ENCODE results near the gene SORBS2.

Gene SORBS2

DNA sequence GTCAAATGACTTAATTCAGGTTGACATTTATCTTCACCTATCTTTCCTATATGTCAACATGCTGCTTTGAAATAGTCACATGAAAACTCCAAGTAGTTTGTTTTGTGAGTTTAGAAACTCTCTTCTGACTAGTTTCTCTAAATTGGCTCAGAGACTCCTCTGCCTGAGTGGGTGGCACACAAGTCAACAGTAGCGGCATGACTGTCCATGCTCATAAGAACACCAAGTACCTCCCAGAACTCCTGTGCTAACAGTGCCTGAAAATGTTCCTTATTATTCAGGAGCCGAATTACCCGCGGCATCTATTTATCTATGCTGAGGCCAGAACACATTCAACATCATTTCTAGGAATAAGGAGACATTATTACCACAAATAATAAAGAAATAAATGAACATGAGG is 116.3 kb downstream of the SORBS2 start:
- Histone ChIP-seq H3K27me3 (ENCODE audit: insufficient read depth, low read length, poor library complexity) (no peaks in the 10 kb centered on the region), H3K79me2 (ENCODE audit: insufficient read depth, low read length) (no peaks in the 10 kb centered on the region), H4K20me1 (ENCODE audit: insufficient read depth, low read length) (no peaks in the 10 kb centered on the region), H3K9me3 (ENCODE audit: insufficient read depth, low read length, severe bottlenecking) (no peaks in the 10 kb centered on the region), H3K4me1 (ENCODE audit: insufficient read depth, low read length) (no peaks in the 10 kb centered on the region), H3K36me3 (ENCODE audit: insufficient read depth, low read length) (no peaks in the 10 kb centered on the region), H2AFZ (ENCODE audit: low read depth, low read length) (no peak overlapping the region), H3K4me2 (ENCODE audit: insufficient read depth, low read length) (no peak overlapping the region), H3K4me3 (ENCODE audit: low read depth in 1 of 2, low read length in 2 of 2) (no peak overlapping the region), H3K9ac (ENCODE audit: low read depth, low read length) (no peak overlapping the region), H3K27ac (ENCODE audit: low read length) (no peak overlapping the region)
- ATAC-seq (ENCODE audit: insufficient read depth, low read depth) (no peak), DNase-seq (no peak)
- TF ChIP-seq EZH2 (IDR thresholded peaks at IDR 0.05; ENCODE audit: borderline replicate concordance, low read depth, low read length, severe bottlenecking), result no peak
- TF ChIP-seq, protein P1, sequence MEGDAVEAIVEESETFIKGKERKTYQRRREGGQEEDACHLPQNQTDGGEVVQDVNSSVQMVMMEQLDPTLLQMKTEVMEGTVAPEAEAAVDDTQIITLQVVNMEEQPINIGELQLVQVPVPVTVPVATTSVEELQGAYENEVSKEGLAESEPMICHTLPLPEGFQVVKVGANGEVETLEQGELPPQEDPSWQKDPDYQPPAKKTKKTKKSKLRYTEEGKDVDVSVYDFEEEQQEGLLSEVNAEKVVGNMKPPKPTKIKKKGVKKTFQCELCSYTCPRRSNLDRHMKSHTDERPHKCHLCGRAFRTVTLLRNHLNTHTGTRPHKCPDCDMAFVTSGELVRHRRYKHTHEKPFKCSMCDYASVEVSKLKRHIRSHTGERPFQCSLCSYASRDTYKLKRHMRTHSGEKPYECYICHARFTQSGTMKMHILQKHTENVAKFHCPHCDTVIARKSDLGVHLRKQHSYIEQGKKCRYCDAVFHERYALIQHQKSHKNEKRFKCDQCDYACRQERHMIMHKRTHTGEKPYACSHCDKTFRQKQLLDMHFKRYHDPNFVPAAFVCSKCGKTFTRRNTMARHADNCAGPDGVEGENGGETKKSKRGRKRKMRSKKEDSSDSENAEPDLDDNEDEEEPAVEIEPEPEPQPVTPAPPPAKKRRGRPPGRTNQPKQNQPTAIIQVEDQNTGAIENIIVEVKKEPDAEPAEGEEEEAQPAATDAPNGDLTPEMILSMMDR (IDR thresholded peaks at IDR 0.05; ENCODE audit: borderline replicate concordance, extremely low read depth, low read length, poor library complexity, severe bottlenecking), result no peak

DNA sequence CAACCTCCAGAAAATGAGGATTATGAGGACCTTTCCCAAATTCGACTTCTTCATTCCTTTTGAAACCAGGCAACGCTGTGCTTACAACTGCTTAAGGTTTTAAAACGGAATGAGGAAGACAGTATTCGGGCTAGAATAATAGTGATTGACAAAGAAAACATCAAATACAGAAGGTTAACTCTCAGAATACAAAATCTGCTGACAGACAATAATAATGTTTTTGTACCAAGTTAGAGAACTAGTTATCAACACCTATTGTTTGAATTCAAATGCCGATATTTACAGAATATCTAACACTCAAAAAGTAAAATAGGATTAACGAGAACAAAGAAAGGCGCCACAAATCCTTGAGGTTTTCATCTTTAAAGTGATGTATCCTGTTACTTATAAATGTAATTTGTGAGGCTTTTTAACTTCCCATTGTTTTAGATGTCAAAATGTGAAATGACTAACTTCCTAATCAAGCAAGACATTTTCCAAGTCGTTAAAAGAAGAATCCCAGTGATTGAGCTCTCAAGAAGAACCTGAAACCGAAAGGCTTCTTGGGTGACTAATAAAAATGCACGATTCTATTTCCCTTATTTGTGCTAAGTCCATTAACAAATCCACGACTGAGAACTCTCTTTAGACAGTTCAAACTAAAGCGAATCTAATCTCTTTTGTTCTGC is 118.3 kb downstream of the SORBS2 start:
- Histone ChIP-seq H3K4me3 (ENCODE audit: low read depth in 1 of 2, low read length in 2 of 2) (no peak overlapping the region), H3K4me2 (ENCODE audit: insufficient read depth, low read length) (no peak overlapping the region), H3K27ac (ENCODE audit: low read length) (no peak overlapping the region), H3K4me1 (ENCODE audit: insufficient read depth, low read length) (no peaks in the 10 kb centered on the region), H3K27me3 (ENCODE audit: insufficient read depth, low read length, poor library complexity) (no peaks in the 10 kb centered on the region), H3K79me2 (ENCODE audit: insufficient read depth, low read length) (no peaks in the 10 kb centered on the region), H3K9me3 (ENCODE audit: insufficient read depth, low read length, severe bottlenecking) (no peaks in the 10 kb centered on the region), H4K20me1 (ENCODE audit: insufficient read depth, low read length) (no peaks in the 10 kb centered on the region), H2AFZ (ENCODE audit: low read depth, low read length) (no peak overlapping the region), H3K36me3 (ENCODE audit: insufficient read depth, low read length) (no peaks in the 10 kb centered on the region), H3K9ac (ENCODE audit: low read depth, low read length) (no peak overlapping the region)
- no peak for DNase-seq
- TF ChIP-seq, protein P1 (IDR thresholded peaks at IDR 0.05; ENCODE audit: borderline replicate concordance, extremely low read depth, low read length, poor library complexity, severe bottlenecking), result no peak
- TF ChIP-seq EZH2 (IDR thresholded peaks at IDR 0.05; ENCODE audit: borderline replicate concordance, low read depth, low read length, severe bottlenecking), result no peak
- no peak for ATAC-seq (ENCODE audit: insufficient read depth, low read depth)

DNA sequence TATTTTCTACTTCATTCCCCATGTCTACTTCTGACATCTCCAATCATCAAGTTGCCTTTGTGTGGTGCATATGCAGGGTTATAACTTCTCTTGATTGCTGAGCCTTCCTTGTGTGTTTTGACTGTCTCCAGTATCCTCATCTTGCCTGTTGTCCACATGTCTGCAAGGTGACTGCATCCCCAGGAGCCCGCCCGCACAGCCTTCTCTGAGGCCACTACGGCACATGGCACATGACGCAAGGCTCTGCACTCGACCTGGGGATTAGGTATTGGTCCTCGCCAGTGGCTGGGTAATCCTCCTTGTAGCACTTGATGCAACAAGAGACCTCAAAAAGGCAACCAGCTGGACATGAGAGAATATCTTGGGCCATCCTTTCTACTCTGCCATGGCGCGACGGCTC is 122.6 kb downstream of the SORBS2 start:
- no peaks in the 10 kb centered on the region for H4K20me1 ChIP-seq (ENCODE audit: insufficient read depth, low read length)
- TF ChIP-seq EZH2 (IDR thresholded peaks at IDR 0.05; ENCODE audit: borderline replicate concordance, low read depth, low read length, severe bottlenecking), result no peak
- TF ChIP-seq, protein P1 (IDR thresholded peaks at IDR 0.05; ENCODE audit: borderline replicate concordance, extremely low read depth, low read length, poor library complexity, severe bottlenecking), result no peak
- no peaks in the 10 kb centered on the region for H3K9me3 ChIP-seq (ENCODE audit: insufficient read depth, low read length, severe bottlenecking)
- ATAC-seq (ENCODE audit: insufficient read depth, low read depth) (no peak), DNase-seq (no peak)
- no peak overlapping the region for H3K27ac ChIP-seq (ENCODE audit: low read length)
- no peak overlapping the region for H3K4me2 ChIP-seq (ENCODE audit: insufficient read depth, low read length)
- H3K4me3 ChIP-seq (ENCODE audit: low read depth in 1 of 2, low read length in 2 of 2), result no peak overlapping the region
- H3K79me2 ChIP-seq (ENCODE audit: insufficient read depth, low read length), result no peaks in the 10 kb centered on the region
- no peaks in the 10 kb centered on the region for H3K4me1 ChIP-seq (ENCODE audit: insufficient read depth, low read length)
- no peak overlapping the region for H2AFZ ChIP-seq (ENCODE audit: low read depth, low read length)
- H3K9ac ChIP-seq (ENCODE audit: low read depth, low read length), result no peak overlapping the region
- H3K27me3 ChIP-seq (ENCODE audit: insufficient read depth, low read length, poor library complexity), result peaks cover 3% of the 10 kb centered on the region
- H3K36me3 ChIP-seq (ENCODE audit: insufficient read depth, low read length), result no peaks in the 10 kb centered on the region

All from DND-41 (cell line).